ENCODE results near the gene VAV1. TPM values are rescaled to one million over a fixed set of nuclear protein-coding genes. Genes with fewer than 3 reads are reported as not detected.

VAV1 gene
- total RNA-seq, 4 donors from 2014 or later = 0.83 to 7.6 (median 3.6) TPM

GRCh38 chr19:6725513-6726231 is 46.8 kb upstream of the VAV1 start:
- intact Hi-C loops (cut with DNase I) = no loop called here
- WGBS, 2 donors = 84 to 91% methylated on average over 16 of the region's 16 CpGs
- peaks cover 0 to 11% (median 0%) of the 10 kb centered on the region in 3 donors for H3K36me3 ChIP-seq
- DNase-seq = no peak
- H3K4me1 ChIP-seq = peaks cover 0 to 65% (median 17%) of the 10 kb centered on the region in 3 donors
- H3K27me3 ChIP-seq = no peaks in the 10 kb centered on the region
- TF ChIP-seq CTCF (IDR thresholded peaks at IDR 0.05) = no peak
- H3K27ac ChIP-seq = peak overlapping the region in 1 of 4 donors; percentile 26
- no peak overlapping the region for H3K4me3 ChIP-seq
- no peaks in the 10 kb centered on the region for H3K9me3 ChIP-seq

GRCh38 chr19:6728346-6728745 is 44.2 kb upstream of the VAV1 start:
- 27 to 32% methylated on average over 5 to 8 of the region's 8 CpGs for WGBS, 2 donors
- TF ChIP-seq POLR2A (IDR thresholded peaks at IDR 0.05) (no peak), CTCF (IDR thresholded peaks at IDR 0.05) (no peak)
- Histone ChIP-seq H3K27me3 (no peaks in the 10 kb centered on the region), H3K9me3 (no peaks in the 10 kb centered on the region), H3K27ac (peak overlapping the region in 1 of 4 donors; percentile 21), H3K4me3 (no peak overlapping the region), H3K36me3 (peaks cover 15 to 37% (median 19%) of the 10 kb centered on the region in 3 donors), H3K4me1 (peaks cover 0 to 43% (median 0%) of the 10 kb centered on the region in 3 donors)
- intact Hi-C loops (cut with DNase I) = no loop called here
- DNase-seq = no peak

GRCh38 chr19:6729573-6730152 is 42.8 kb upstream of the VAV1 start:
- H3K9me3 ChIP-seq = no peaks in the 10 kb centered on the region
- intact Hi-C loops (cut with DNase I) = no loop called here
- peaks cover 0 to 38% (median 0%) of the 10 kb centered on the region in 3 donors for H3K4me1 ChIP-seq
- H3K4me3 ChIP-seq = peak overlapping the region in 2 of 4 donors; percentile 11 to 51
- no peak for DNase-seq
- TF ChIP-seq POLR2A (IDR thresholded peaks at IDR 0.05) = no peak
- TF ChIP-seq CTCF (IDR thresholded peaks at IDR 0.05) = no peak
- WGBS, 2 donors = 81 to 90% methylated on average over 11 to 14 of the region's 23 CpGs
- H3K27me3 ChIP-seq = no peaks in the 10 kb centered on the region
- peaks cover 15 to 49% (median 19%) of the 10 kb centered on the region in 3 donors for H3K36me3 ChIP-seq
- H3K27ac ChIP-seq = peak overlapping the region in 1 of 4 donors; percentile 52

GRCh38 chr19:6730153-6730804 is 42.2 kb upstream of the VAV1 start:
- 73 to 87% methylated on average over 12 to 14 of the region's 27 CpGs for WGBS, 2 donors
- intact Hi-C loops (cut with DNase I) = no loop called here
- no peak for TF ChIP-seq CTCF (IDR thresholded peaks at IDR 0.05)
- no peak for TF ChIP-seq POLR2A (IDR thresholded peaks at IDR 0.05)
- peaks cover 0 to 36% (median 0%) of the 10 kb centered on the region in 3 donors for H3K4me1 ChIP-seq
- peak overlapping the region in 1 of 4 donors; percentile 52 for H3K27ac ChIP-seq
- peaks cover 15 to 55% (median 19%) of the 10 kb centered on the region in 3 donors for H3K36me3 ChIP-seq
- DNase-seq = no peak
- no peaks in the 10 kb centered on the region for H3K27me3 ChIP-seq
- H3K9me3 ChIP-seq = no peaks in the 10 kb centered on the region
- H3K4me3 ChIP-seq = peak overlapping the region in 2 of 4 donors; percentile 11 to 51

All from esophagus squamous epithelium (tissue), 5 donors.